HepG2 (cell line): ENCODE measurements around the gene USP9X. TPM values are rescaled to one million over a fixed set of nuclear protein-coding genes. Genes with fewer than 3 reads are reported as not detected.

Experiments used
- AHDC1 ChIP-seq: sonication (generic); formaldehyde crosslinking; IDR thresholded peaks from 2 replicates; pipeline ENCODE4 v1.5.1; 2020; ENCODE audit warnings: mild to moderate bottlenecking, missing genetic modification reagents, borderline replicate concordance
- ARNTL ChIP-seq: sonication (generic); formaldehyde crosslinking; IDR thresholded peaks from 2 replicates; pipeline ENCODE4 v1.4.0; 2020; ENCODE audit warnings: mild to moderate bottlenecking, missing genetic modification reagents
- EEA1 ChIP-seq: sonication (generic); formaldehyde crosslinking; IDR thresholded peaks from 2 replicates; pipeline ENCODE4 v1.5.1; 2020; ENCODE audit warnings: mild to moderate bottlenecking, missing genetic modification reagents, borderline replicate concordance
- EED ChIP-seq: sonication (generic); formaldehyde crosslinking; IDR thresholded peaks from 2 replicates; pipeline ENCODE4 v1.5.0; 2020; ENCODE audit warnings: mild to moderate bottlenecking, missing genetic modification reagents
- GABPA ChIP-seq, 2 experiments: IDR thresholded peaks; 2 replicates each; pipeline ENCODE4 v1.6.1; 2011 to 2016; ENCODE audit warnings: low read depth in 2 of 2, low read length in 1 of 2, missing biosample characterization in 1 of 2, missing genetic modification characterization in 1 of 2
- HOXA3 ChIP-seq: sonication (generic); formaldehyde crosslinking; IDR thresholded peaks from 2 replicates; pipeline ENCODE4 v1.5.0; 2020; ENCODE audit warnings: missing genetic modification reagents
- JUN ChIP-seq: sonication (generic); formaldehyde crosslinking; IDR thresholded peaks from 2 replicates; pipeline ENCODE4 v1.4.0; 2020; ENCODE audit warnings: mild to moderate bottlenecking, missing genetic modification reagents
- KAT8 ChIP-seq: IDR thresholded peaks from 2 replicates; pipeline ENCODE4 v1.6.1; 2016; ENCODE audit warnings: missing genetic modification reagents, missing compliant biosample characterization
- MBD4 ChIP-seq: IDR thresholded peaks from 2 replicates; pipeline ENCODE4 v1.6.1; 2012; ENCODE audit warnings: low read length, inconsistent platforms, borderline replicate concordance
- SMC3 ChIP-seq: IDR thresholded peaks from 2 replicates; pipeline ENCODE4 v1.6.1; 2011; ENCODE audit warnings: low read length, improper control_type of control experiment
- TCF12 ChIP-seq, 2 experiments: fragments of 450-650 bp in 1 of 2; sonication (generic) in 1 of 2; formaldehyde crosslinking in 1 of 2; IDR thresholded peaks; 2 replicates each; pipeline versions ENCODE4 v1.6.1 to v1.8.0; 2017 to 2022; ENCODE audit warnings: antibody characterized with exemption in 1 of 2, mild to moderate bottlenecking in 1 of 2, missing genetic modification reagents in 1 of 2, moderate library complexity in 1 of 2
- ZBED4 ChIP-seq: sonication (generic); formaldehyde crosslinking; IDR thresholded peaks from 2 replicates; pipeline ENCODE4 v1.4.0; 2020; ENCODE audit warnings: missing genetic modification reagents, borderline replicate concordance
- ZEB1 ChIP-seq: IDR thresholded peaks from 2 replicates; pipeline ENCODE4 v1.6.1; 2012; ENCODE audit warnings: mild to moderate bottlenecking, low read depth, inconsistent platforms; ENCODE audit not compliant: insufficient replicate concordance
- ZNF337 ChIP-seq: sonication (generic); formaldehyde crosslinking; IDR thresholded peaks from 2 replicates; pipeline ENCODE4 v1.5.1; 2020; ENCODE audit warnings: missing genetic modification reagents, low read depth, mild to moderate bottlenecking, borderline replicate concordance
- ZNF33B ChIP-seq: sonication (generic); formaldehyde crosslinking; IDR thresholded peaks from 2 replicates; pipeline ENCODE4 v1.5.1; 2020; ENCODE audit warnings: mild to moderate bottlenecking, missing genetic modification reagents
- ZNF34 ChIP-seq: sonication (generic); formaldehyde crosslinking; IDR thresholded peaks from 2 replicates; pipeline ENCODE4 v1.4.0; 2020; ENCODE audit warnings: mild to moderate bottlenecking, missing genetic modification reagents, borderline replicate concordance
- ZNF644 ChIP-seq: IDR thresholded peaks from 2 replicates; pipeline ENCODE4 v1.6.1; 2016; ENCODE audit warnings: low read depth
- ZNF737 ChIP-seq: sonication (generic); formaldehyde crosslinking; IDR thresholded peaks from 2 replicates; pipeline ENCODE4 v1.5.0; 2020; ENCODE audit warnings: missing genetic modification reagents, mild to moderate bottlenecking, borderline replicate concordance
- ZUFSP ChIP-seq: sonication (generic); formaldehyde crosslinking; IDR thresholded peaks from 2 replicates; pipeline ENCODE4 v1.9.0; 2021; ENCODE audit warnings: missing genetic modification reagents, mild to moderate bottlenecking, borderline replicate concordance
- polyA plus RNA-seq, 8 experiments: library from polyadenylated mRNA; depleted of rRNA in 3 of 8; stranded (reverse) in 7 of 8; unstranded in 1 of 8; fragments of >200 nt; fragmentation: Illumina TruSeq in 4 of 8; extraction: Trizol in 4 of 8; gene quantifications; 2 replicates each; pipeline versions ENCODE4 v1.2.1 to v1.2.3, GENCODE V29; 2011 to 2016; ENCODE audit warnings: low read depth in 4 of 8, missing spikeins in 1 of 8, mixed read lengths in 1 of 8; ENCODE audit not compliant: insufficient read depth in 1 of 8
- total RNA-seq, 5 experiments: library from RNA; depleted of rRNA; stranded (reverse); fragments of >200 nt; fragmentation: Illumina TruSeq; extraction: Trizol; gene quantifications; 2 replicates each; pipeline ENCODE4 v1.2.3, GENCODE V29; 2016; ENCODE audit warnings: low read depth in 1 of 5

Gene USP9X
- total and polyA plus RNA-seq, 2 of the 13 experiments (the other 11 are each of a cell fraction or from before 2014, with no cell fraction given), result 22.2 to 40.5 TPM

GRCh38 chrX:41047878-41048534, 37.2 kb upstream of the USP9X start (continued):
- no peak for TF ChIP-seq ZUFSP (CRISPR knock-in tag)
- no peak for TF ChIP-seq ZNF737 (CRISPR knock-in tag)
- no peak for TF ChIP-seq EEA1 (CRISPR knock-in tag)
- peak; percentile 24; the same call in 1 of the 2 replicates for TF ChIP-seq ZNF644 (CRISPR knock-in tag)
- no peak for TF ChIP-seq JUN (CRISPR knock-in tag)
- no peak for TF ChIP-seq ZEB1
- TF ChIP-seq KAT8 (CRISPR knock-in tag), result no peak
- TF ChIP-seq ZNF33B (CRISPR knock-in tag), result no peak
- no peak for TF ChIP-seq ZNF337
- no peak for TF ChIP-seq SMC3
- no peak for TF ChIP-seq ZNF34
- no peak for TF ChIP-seq MBD4
- peak; percentile 42; the same call in 1 of the 2 replicates for TF ChIP-seq HOXA3
- no peak for TF ChIP-seq ZBED4 (CRISPR knock-in tag)
- no peak for TF ChIP-seq GABPA (IDR thresholded peaks at IDR 0.05; ENCODE audit: low read depth, low read length)
- no peak for TF ChIP-seq GABPA (CRISPR knock-in tag; IDR thresholded peaks at IDR 0.05; ENCODE audit: low read depth)
- no peak for TF ChIP-seq TCF12 (IDR thresholded peaks at IDR 0.05)
- TF ChIP-seq TCF12 (CRISPR knock-in tag; IDR thresholded peaks at IDR 0.05), result no peak
- no peak for TF ChIP-seq AHDC1 (CRISPR knock-in tag)
- TF ChIP-seq ARNTL (CRISPR knock-in tag), result no peak
- TF ChIP-seq EED (CRISPR knock-in tag), result no peak
